Subcutaneous adipose tissue (tissue), 4 donors: ENCODE measurements around the gene CBFB. TPM values are rescaled to one million over a fixed set of nuclear protein-coding genes. Genes with fewer than 3 reads are reported as not detected.

Experiments
- CTCF ChIP-seq: fragments of 450-650 bp; IDR thresholded peaks from one replicate; pipeline ENCODE4 v1.5.1; 2016; ENCODE audit warnings: low read depth, mild to moderate bottlenecking, control low read depth, antibody characterized with exemption, moderate library complexity
- total RNA-seq, 4 donors: library from RNA; depleted of rRNA; stranded (reverse); fragments of >200 nt; gene quantifications; one replicate each; pipeline ENCODE4 v1.1.0, GENCODE V29; 2016

CBFB gene
- total RNA-seq, 4 donors from 2014 or later = 35.2 to 46.2 (median 42.4) TPM

GRCh38 chr16:66996983-66997358, 32.0 kb upstream of the CBFB start:
- TF ChIP-seq CTCF = no peak

GRCh38 chr16:67000384-67001351, 28.3 kb upstream of the CBFB start:
- no peak for TF ChIP-seq CTCF

GRCh38 chr16:67001726-67002125, 27.2 kb upstream of the CBFB start:
- no peak for TF ChIP-seq CTCF

- TF ChIP-seq CTCF = no peak
Observed at GRCh38 chr16:67006930-67007658, 21.9 kb upstream of the CBFB start.

- no peak for TF ChIP-seq CTCF
Observed at GRCh38 chr16:67009158-67009557, 19.8 kb upstream of the CBFB start.

- no peak for TF ChIP-seq CTCF
Observed at GRCh38 chr16:67011274-67011673, 17.7 kb upstream of the CBFB start.

GRCh38 chr16:67013233-67013822, 15.6 kb upstream of the CBFB start:
- TF ChIP-seq CTCF = no peak
